ENCODE data around the gene MBD6.

The MBD6 gene

GRCh38 chr12:57496822-57497221 lies 25.8 kb upstream of the MBD6 start:
- no peak for ATAC-seq
- no peak for TF ChIP-seq TOX (CRISPR knock-in tag; IDR thresholded peaks at IDR 0.05; ENCODE audit: borderline replicate concordance)
- no peak for TF ChIP-seq ISL1 (CRISPR knock-in tag; IDR thresholded peaks at IDR 0.05)
- no peak for TF ChIP-seq PATZ1 (CRISPR knock-in tag; IDR thresholded peaks at IDR 0.05; ENCODE audit: borderline replicate concordance)
- no peak for TF ChIP-seq ZNF8 (CRISPR knock-in tag; IDR thresholded peaks at IDR 0.05)

GRCh38 chr12:57497223-57498131 lies 25.1 kb upstream of the MBD6 start:
- TF ChIP-seq ZNF70 (CRISPR knock-in tag; IDR thresholded peaks at IDR 0.05) (no peak), ESRRG (CRISPR knock-in tag; IDR thresholded peaks at IDR 0.05) (no peak), TOX (CRISPR knock-in tag; IDR thresholded peaks at IDR 0.05; ENCODE audit: borderline replicate concordance) (no peak), CSRNP3 (CRISPR knock-in tag; IDR thresholded peaks at IDR 0.05) (no peak), CREB5 (CRISPR knock-in tag; IDR thresholded peaks at IDR 0.05; ENCODE audit: low read depth) (no peak), ZFP30 (CRISPR knock-in tag; IDR thresholded peaks at IDR 0.05) (no peak), TSHZ2 (CRISPR knock-in tag; IDR thresholded peaks at IDR 0.05) (no peak), ZNF8 (CRISPR knock-in tag; IDR thresholded peaks at IDR 0.05) (no peak), ARNTL (CRISPR knock-in tag; IDR thresholded peaks at IDR 0.05; ENCODE audit: borderline replicate concordance, low read depth) (no peak), CSDC2 (CRISPR knock-in tag; IDR thresholded peaks at IDR 0.05) (no peak), ZFP3 (CRISPR knock-in tag; IDR thresholded peaks at IDR 0.05) (no peak), TCF4 (CRISPR knock-in tag; IDR thresholded peaks at IDR 0.05; ENCODE audit: borderline replicate concordance) (no peak), OSR1 (CRISPR knock-in tag; IDR thresholded peaks at IDR 0.05) (no peak), PATZ1 (CRISPR knock-in tag; IDR thresholded peaks at IDR 0.05; ENCODE audit: borderline replicate concordance) (no peak), SNAI2 (CRISPR knock-in tag; IDR thresholded peaks at IDR 0.05) (no peak), RARB (CRISPR knock-in tag; IDR thresholded peaks at IDR 0.05) (no peak), ZC3H10 (CRISPR knock-in tag; IDR thresholded peaks at IDR 0.05) (no peak), POU6F1 (CRISPR knock-in tag; IDR thresholded peaks at IDR 0.05; ENCODE audit: borderline replicate concordance, low read depth) (no peak), PPARA (CRISPR knock-in tag; IDR thresholded peaks at IDR 0.05; ENCODE audit: borderline replicate concordance) (no peak), BACH2 (CRISPR knock-in tag; IDR thresholded peaks at IDR 0.05; ENCODE audit: borderline replicate concordance) (no peak)
- no peak for ATAC-seq

All from SK-N-SH treated with all-trans-retinoic acid at 6 μM for 48 hours (cell line).